Central memory CD4-positive, alpha-beta T cell (primary cell): ENCODE results near the gene ZNF580.

Source experiments
- DNase-seq: peaks from one replicate; pipeline ENCODE4 v3.0.0; 2022
- total RNA-seq, 3 experiments: gene quantifications; one replicate each; lab custom pipeline; 2026; lab: John Stamatoyannopoulos, UW

Gene ZNF580
- 6.8 to 17.7 (median 7.4) reads per million in 3 experiments for total RNA-seq

- DNase-seq = peak; percentile 40
These were observed at the start of gene ZNF580 for GRCh38 chr19:55640577-55641425. TSS of gene ZNF580 (plus strand) at chr19:55641002. CDS start at chr19:55642509, 1,507 bp downstream.

GRCh38 chr19:55591555-55591954 is 49.2 kb upstream of the ZNF580 start:
- DNase-seq = no peak

GRCh38 chr19:55592391-55593090 is 48.3 kb upstream of the ZNF580 start:
- DNase-seq = no peak

- no peak for DNase-seq
These were observed 47.6 kb upstream of the ZNF580 start for GRCh38 chr19:55593096-55593772.

GRCh38 chr19:55594996-55595545 is 45.7 kb upstream of the ZNF580 start:
- DNase-seq = no peak

GRCh38 chr19:55596304-55596703 is 44.5 kb upstream of the ZNF580 start:
- no peak for DNase-seq

GRCh38 chr19:55597501-55597921 is 43.3 kb upstream of the ZNF580 start:
- no peak for DNase-seq

GRCh38 chr19:55598034-55598433 is 42.8 kb upstream of the ZNF580 start:
- no peak for DNase-seq

GRCh38 chr19:55598719-55599467 is 41.9 kb upstream of the ZNF580 start:
- peak; percentile 95 for DNase-seq

- DNase-seq = peak; percentile 95
These were observed 41.3 kb upstream of the ZNF580 start, which contains the start of gene FIZ1 for GRCh38 chr19:55599468-55599841. TSS of gene FIZ1 (minus strand) at chr19:55599517. CDS start at chr19:55597865, 1,652 bp downstream.

- peak; percentile 90 for DNase-seq
These were observed 40.8 kb upstream of the ZNF580 start, which contains the start of gene ZNF524 for GRCh38 chr19:55599842-55600661. TSS of gene ZNF524 (plus strand) at chr19:55600288. CDS start at chr19:55602113, 1,825 bp downstream.

GRCh38 chr19:55600662-55601028 is 40.2 kb upstream of the ZNF580 start:
- no peak for DNase-seq

- no peak for DNase-seq
These were observed 39.7 kb upstream of the ZNF580 start for GRCh38 chr19:55601084-55601483.

GRCh38 chr19:55602104-55603001 is 38.4 kb upstream of the ZNF580 start:
- DNase-seq = no peak

GRCh38 chr19:55603115-55603514 is 37.7 kb upstream of the ZNF580 start:
- no peak for DNase-seq

- no peak for DNase-seq
These were observed 37.1 kb upstream of the ZNF580 start for GRCh38 chr19:55603581-55604292.

GRCh38 chr19:55605207-55605636 is 35.6 kb upstream of the ZNF580 start:
- DNase-seq = peak; percentile 97

GRCh38 chr19:55605637-55606470 is 34.9 kb upstream of the ZNF580 start, which contains the start of gene ZNF865:
TSS of gene ZNF865 (plus strand) at chr19:55605647. CDS start at chr19:55613619, 7,972 bp downstream.
- DNase-seq = peak; percentile 63
